ENCODE measurements around the gene C3orf20. TPM values are rescaled to one million over a fixed set of nuclear protein-coding genes. Genes with fewer than 3 reads are reported as not detected.

The C3orf20 gene
- total and polyA plus RNA-seq, 11 donors, result 0.21 to 0.31 TPM; not detected in 9

DNA sequence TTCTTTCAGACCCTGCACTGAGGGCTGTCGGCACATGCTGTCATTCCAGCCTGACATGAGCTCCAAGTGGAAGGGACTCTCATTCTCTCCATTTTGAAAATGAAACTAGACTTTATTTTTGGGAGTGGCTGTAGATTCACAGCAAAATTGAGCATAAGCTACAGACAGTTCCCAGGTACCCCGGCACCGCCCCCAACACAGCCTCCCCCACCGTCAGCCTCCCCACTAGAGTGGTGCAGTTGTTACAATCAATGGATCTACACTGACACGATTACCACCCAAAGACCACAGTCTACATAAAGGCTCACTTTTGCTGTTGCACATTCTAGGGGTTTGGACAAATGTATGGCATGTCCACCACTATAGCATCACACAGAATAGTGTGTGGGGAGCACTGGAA is 114.3 kb downstream of the C3orf20 start:
- ATAC-seq, result no peak
- TF ChIP-seq, protein P1, sequence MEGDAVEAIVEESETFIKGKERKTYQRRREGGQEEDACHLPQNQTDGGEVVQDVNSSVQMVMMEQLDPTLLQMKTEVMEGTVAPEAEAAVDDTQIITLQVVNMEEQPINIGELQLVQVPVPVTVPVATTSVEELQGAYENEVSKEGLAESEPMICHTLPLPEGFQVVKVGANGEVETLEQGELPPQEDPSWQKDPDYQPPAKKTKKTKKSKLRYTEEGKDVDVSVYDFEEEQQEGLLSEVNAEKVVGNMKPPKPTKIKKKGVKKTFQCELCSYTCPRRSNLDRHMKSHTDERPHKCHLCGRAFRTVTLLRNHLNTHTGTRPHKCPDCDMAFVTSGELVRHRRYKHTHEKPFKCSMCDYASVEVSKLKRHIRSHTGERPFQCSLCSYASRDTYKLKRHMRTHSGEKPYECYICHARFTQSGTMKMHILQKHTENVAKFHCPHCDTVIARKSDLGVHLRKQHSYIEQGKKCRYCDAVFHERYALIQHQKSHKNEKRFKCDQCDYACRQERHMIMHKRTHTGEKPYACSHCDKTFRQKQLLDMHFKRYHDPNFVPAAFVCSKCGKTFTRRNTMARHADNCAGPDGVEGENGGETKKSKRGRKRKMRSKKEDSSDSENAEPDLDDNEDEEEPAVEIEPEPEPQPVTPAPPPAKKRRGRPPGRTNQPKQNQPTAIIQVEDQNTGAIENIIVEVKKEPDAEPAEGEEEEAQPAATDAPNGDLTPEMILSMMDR (IDR thresholded peaks at IDR 0.05), result no peak
- TF ChIP-seq POLR2A (IDR thresholded peaks at IDR 0.05), result no peak
- no peak for DNase-seq
- no peaks in the 10 kb centered on the region for H3K9me3 ChIP-seq
- peaks cover 0 to 5% (median 0%) of the 10 kb centered on the region in 9 donors for H3K27me3 ChIP-seq
- WGBS, 4 donors, result 76 to 94% (median 86%) methylated on average over 5 of the region's 5 CpGs
- no peak overlapping the region for H3K4me3 ChIP-seq
- H3K27ac ChIP-seq, result no peak overlapping the region
- H3K36me3 ChIP-seq, result no peaks in the 10 kb centered on the region
- H3K4me1 ChIP-seq, result peaks cover 0 to 34% (median 22%) of the 10 kb centered on the region in 12 donors
- intact Hi-C loops (cut with DNase I), result loop anchor here in 2 of 10 donors (5.0 kb wide), 2 partner anchors 117 to 123 kb away; no protein-coding TSS in a partner anchor

DNA sequence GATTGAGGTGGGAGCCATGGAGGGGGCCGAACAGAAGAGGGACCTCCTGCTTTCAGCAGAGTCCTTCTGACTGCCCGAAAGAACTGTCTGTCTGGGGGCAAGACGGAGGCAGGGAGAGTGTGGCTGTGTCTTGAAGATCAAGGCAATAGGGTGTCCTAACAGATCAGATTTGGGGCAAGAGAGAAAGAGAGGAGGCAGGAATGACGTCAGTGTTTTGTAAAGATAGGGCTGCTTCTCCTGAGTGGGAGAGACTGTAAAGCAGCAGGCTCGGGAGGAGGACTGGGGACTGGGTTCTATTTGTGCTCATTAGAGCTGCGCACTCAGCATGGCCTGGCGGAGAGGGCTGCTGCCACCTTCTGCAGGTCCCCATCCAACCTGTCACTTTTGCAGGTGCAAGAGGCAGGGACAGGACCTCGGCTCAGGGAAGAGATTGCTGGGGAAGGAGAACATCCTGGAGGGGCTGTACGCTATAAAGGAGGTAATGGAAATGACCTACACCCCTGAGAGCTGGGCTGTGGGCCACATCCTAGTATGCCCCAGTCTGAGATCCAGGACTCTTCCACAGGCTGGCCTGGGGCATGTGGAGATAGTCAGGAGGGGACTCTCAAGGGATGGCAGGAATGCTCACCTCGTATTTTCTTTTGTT is 114.8 kb downstream of the C3orf20 start:
- no peak for TF ChIP-seq POLR2A (IDR thresholded peaks at IDR 0.05)
- TF ChIP-seq, protein P1 (IDR thresholded peaks at IDR 0.05), result no peak

DNA sequence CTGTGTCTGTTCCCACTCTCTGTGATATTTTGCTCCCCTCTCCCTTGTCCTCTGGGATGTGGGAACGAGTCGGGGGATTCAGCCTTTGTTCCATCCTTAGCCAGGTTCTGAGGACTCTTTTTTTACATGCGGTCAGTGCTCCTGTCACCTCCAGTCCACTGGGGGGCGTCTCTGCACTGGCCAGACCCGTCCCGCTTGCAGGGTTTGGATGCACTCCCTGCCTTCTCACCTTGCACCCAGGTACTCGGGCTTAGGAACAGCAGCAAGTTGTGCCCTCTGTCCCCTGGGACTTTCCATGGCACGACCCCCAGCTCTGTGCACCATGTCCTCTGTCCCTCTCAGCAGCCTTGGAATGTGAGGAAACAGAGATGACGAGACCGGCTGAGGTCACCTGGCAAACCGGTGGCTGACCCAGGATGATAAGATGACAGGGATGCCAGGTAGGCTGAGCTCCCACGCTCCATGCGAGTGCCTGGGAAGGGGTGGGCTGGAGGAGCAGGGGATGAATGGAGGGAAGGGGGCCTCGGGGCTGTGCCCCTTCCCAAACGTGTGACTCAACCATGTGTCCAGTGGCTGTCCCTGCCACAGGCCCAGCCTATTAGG is 116.5 kb downstream of the C3orf20 start:
- intact Hi-C loops (cut with DNase I), result loop anchor here in 9 of 10 donors (1.0 to 10.0 kb wide), 5 partner anchors 53 to 131 kb away; no protein-coding TSS in a partner anchor
- DNase-seq, result peak; percentile 73 to 81 (median 75)
- Histone ChIP-seq H3K9me3 (no peaks in the 10 kb centered on the region), H3K4me1 (peaks cover 0 to 39% (median 27%) of the 10 kb centered on the region in 12 donors), H3K36me3 (no peaks in the 10 kb centered on the region), H3K4me3 (no peak overlapping the region), H3K27ac (no peak overlapping the region), H3K27me3 (peaks cover 0 to 5% (median 0%) of the 10 kb centered on the region in 9 donors)
- 22 to 33% (median 25%) methylated on average over 13 to 15 of the region's 15 CpGs for WGBS, 4 donors
- no peak for TF ChIP-seq POLR2A (IDR thresholded peaks at IDR 0.05)
- TF ChIP-seq, protein P1 (IDR thresholded peaks at IDR 0.05), result peak; percentile 59 to 83 (median 70)
- peak; percentile 48 to 76 (median 69) for ATAC-seq

More for the DNA sequence above, 114.8 kb downstream of the C3orf20 start:
- Histone ChIP-seq H3K9me3 (no peaks in the 10 kb centered on the region), H3K27ac (no peak overlapping the region), H3K4me1 (peaks cover 0 to 34% (median 25%) of the 10 kb centered on the region in 12 donors), H3K27me3 (peaks cover 0 to 5% (median 0%) of the 10 kb centered on the region in 9 donors), H3K4me3 (no peak overlapping the region), H3K36me3 (no peaks in the 10 kb centered on the region)
- 73 to 82% (median 77%) methylated on average over 10 of the region's 10 CpGs for WGBS, 4 donors
- no peak for ATAC-seq
- no peak for DNase-seq
- intact Hi-C loops (cut with DNase I), result loop anchor here in 7 of 10 donors (2.0 to 10.0 kb wide), 6 partner anchors 55 to 133 kb away; no protein-coding TSS in a partner anchor

DNA sequence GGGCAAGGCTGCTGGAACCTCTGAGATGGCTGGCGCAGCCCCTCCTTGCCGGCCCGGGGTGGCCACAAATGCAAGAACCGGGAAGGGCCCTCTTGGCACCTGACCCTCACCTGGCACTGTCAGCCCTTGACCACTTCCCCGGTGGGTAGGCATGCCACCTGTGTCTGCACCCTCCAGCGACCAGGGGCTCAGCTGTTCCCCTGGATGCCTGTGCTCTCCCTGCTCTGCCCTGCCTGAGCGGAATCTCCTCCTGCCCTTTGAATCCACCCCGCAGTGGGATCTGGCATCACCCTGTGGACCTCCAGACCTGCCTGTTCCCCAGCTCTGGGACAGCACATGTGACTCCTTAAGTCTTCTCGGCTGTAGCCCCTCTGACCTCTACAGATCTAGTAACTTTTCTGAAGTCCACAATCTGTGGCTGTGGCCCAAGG is 117.8 kb downstream of the C3orf20 start:
- Histone ChIP-seq H3K36me3 (no peaks in the 10 kb centered on the region), H3K27ac (peak overlapping the region in 10 of 12 donors; percentile 21 to 78 (median 60)), H3K9me3 (no peaks in the 10 kb centered on the region), H3K4me1 (peaks cover 0 to 43% (median 27%) of the 10 kb centered on the region in 12 donors), H3K27me3 (peaks cover 0 to 3% (median 0%) of the 10 kb centered on the region in 9 donors), H3K4me3 (no peak overlapping the region)
- intact Hi-C loops (cut with DNase I), result loop anchor here in 6 of 10 donors (2.0 to 10.0 kb wide), 5 partner anchors 18 to 130 kb away; no protein-coding TSS in a partner anchor
- DNase-seq, result peak in 1 of 5 donors; percentile 25
- TF ChIP-seq, protein P1 (IDR thresholded peaks at IDR 0.05), result no peak
- no peak for TF ChIP-seq POLR2A (IDR thresholded peaks at IDR 0.05)
- no peak for ATAC-seq
- 83 to 94% (median 86%) methylated on average over 9 of the region's 9 CpGs for WGBS, 4 donors

Data from heart left ventricle (tissue), 16 donors.